ENCODE results near the gene GCKR.
"Not testable (repeated sequence)": the region's sequence is repeated elsewhere in the genome, so short reads cannot be mapped to it uniquely, and the experiment has no call there.

Gene GCKR

DNA sequence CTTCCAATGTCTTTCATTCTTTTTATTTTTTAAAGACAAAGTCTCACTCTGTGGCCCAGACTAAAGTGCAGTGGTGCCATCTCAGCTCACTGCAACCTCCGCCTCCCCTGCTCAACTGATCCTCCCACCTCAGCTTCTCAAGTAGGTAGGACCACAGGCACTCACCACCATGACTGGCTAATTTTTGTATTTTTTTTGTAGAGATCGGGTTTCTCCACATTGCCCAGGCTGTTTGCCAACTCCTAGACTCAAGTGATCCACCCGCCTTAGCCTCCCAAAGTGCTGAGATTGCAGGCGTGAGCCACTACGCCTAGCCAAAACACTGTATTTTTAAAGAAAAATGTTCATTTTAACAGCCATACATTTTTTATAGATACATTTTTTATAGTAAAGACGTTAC is 12.7 kb downstream of the GCKR start:
- in situ Hi-C loops (cut with MboI; ENCODE audit: low sequenced_read_pairs), result no loop called here

DNA sequence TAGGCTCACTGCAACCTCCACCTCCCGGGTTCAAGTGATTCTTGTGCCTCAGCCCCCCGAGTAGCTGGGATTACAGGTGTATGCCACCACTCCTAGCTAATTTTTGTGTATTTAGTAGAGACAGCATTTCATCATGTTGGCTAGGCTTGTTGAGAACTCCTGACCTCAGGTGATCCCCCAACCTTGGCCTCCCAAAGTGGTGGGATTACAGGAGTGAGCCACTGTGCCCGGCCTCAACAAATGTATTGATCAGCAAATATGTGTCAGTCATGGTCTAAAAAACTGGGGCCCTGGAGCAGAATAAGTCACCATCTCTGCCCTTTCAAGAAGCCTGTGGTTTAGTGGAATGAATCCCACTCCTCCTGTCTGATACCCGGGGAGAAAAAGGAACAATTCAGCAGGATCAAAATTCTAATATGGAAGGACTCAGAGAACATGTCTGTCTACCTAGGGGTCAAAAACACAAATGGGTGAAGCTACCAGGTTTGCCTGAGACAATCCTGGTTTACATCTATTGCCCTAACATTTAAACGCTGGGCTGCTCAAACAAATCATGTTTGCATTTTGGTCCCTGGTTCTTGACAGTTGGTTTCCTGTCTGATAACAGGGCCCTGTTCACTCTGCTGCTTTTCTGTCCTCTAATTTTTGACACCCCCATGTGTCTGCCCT is 21.6 kb downstream of the GCKR start:
- in situ Hi-C loops (cut with MboI; ENCODE audit: low sequenced_read_pairs), result no loop called here

DNA sequence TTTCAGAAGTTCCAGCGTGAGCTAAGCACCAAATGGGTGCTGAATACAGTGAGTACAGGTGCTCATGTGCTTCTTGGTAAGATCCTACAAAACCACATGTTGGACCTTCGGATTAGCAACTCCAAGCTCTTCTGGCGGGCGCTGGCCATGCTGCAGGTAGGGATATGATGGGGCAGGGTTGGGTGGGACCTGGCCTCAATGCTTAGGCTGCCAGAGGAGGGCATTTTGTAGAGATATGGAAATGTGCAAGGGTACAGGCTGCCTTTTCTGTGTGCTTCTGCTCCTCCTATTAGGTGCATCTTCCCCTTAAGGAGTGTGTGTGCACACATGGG is 22.1 kb downstream of the GCKR start:
- in situ Hi-C loops (cut with MboI; ENCODE audit: low sequenced_read_pairs), result no loop called here

DNA sequence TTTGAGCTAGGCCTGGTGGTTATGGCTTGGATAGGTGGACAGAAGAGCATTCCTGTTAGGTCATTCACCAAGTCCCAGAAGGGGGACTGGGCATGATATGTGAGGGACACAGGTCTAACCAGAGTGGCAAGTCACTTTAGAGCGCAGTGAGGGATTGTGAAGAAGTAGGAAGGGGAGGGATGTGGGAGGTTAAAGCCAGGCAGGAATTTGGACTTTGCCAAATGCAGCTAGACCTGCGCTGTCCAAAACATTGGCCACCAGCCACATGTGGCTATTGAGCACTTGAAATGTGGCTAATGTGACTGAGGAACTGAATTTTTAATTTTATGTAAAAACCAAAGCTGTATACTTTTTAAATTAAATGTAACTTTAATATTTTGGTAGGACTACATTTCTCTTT is 23.7 kb downstream of the GCKR start:
- in situ Hi-C loops (cut with MboI; ENCODE audit: low sequenced_read_pairs), result no loop called here

DNA sequence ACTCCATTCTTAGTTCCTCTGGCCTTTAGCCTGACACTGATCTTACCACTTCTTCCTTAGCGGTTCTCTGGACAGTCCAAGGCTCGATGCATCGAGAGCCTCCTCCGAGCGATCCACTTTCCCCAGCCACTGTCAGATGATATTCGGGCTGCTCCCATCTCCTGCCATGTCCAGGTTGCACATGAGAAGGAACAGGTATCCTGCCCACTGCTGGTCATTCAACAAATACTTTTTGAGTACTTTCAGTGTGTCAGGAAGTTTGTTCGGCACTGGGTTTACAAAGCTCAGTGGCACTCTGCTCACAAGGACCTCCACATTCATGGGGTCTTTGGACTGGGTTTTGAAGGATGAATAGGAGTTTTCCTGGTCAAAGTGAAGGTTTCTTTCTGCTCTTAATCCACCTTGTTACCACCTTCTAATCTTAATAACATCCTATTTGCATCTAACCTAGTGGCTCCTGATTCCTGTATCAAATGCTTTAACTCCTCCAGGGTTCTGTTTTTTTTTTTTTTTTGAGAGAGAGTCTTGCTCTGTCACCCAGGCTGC is 25.8 kb downstream of the GCKR start:
- in situ Hi-C loops (cut with MboI; ENCODE audit: low sequenced_read_pairs), result no loop called here

DNA sequence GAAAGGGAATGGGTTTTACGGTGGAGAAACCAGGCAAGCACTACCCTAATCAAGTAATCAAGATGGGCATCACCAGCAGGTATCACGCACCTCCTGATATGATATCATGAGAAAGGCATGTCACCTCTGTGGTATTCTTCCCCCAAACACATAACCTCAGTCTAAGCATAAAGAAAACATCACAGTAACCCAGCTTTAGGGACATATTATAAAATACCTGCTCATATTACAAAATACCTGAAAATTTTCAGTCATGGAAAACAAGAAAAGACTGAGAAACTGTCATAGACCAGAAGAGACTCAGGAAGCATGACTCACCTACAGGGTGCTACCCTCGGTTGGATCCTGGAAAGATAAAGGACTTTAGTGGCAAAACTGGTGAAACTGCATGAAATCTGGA is 30.5 kb downstream of the GCKR start:
- in situ Hi-C loops (cut with MboI; ENCODE audit: low sequenced_read_pairs), result no loop called here

DNA sequence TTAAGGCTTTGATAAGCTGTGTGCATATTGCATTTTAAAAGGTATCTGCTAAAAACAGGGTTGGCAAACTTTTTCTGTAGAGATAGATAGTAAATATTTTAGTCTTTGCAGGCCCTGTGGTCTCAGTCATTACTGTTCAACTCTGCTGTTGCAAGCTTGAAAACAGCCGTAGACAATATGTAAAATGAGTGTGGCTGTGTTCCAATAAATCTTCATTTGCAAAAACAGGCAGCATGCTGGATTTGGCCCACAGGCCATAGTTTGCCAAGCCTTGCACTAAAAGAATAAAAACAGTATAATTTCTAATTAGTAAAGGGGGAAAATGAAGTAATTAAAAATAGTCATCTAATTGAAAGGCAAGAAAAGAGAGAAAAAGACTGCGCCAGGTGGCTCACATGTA is 35.3 kb downstream of the GCKR start:
- in situ Hi-C loops (cut with MboI; ENCODE audit: low sequenced_read_pairs), result no loop called here

DNA sequence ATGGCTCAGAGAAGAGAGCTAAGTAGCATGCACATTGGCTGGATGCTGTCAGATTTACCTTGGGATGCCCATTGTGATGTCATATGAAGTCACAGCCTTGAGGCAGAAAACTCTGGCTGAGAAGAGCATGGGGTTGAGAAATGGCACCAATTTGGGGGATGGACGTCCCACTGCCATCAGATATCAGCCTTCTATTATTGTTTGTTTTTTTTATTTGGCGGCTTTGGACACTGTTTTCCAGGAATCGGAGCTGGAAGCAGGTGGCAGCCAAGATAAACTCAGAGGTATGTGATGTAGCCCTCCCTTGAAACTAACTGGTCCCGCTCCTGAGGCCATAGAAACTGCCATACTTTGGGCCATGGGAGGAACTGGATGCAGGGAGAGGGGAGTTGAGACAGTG is 40.6 kb downstream of the GCKR start:
- in situ Hi-C loops (cut with MboI; ENCODE audit: low sequenced_read_pairs), result no loop called here

DNA sequence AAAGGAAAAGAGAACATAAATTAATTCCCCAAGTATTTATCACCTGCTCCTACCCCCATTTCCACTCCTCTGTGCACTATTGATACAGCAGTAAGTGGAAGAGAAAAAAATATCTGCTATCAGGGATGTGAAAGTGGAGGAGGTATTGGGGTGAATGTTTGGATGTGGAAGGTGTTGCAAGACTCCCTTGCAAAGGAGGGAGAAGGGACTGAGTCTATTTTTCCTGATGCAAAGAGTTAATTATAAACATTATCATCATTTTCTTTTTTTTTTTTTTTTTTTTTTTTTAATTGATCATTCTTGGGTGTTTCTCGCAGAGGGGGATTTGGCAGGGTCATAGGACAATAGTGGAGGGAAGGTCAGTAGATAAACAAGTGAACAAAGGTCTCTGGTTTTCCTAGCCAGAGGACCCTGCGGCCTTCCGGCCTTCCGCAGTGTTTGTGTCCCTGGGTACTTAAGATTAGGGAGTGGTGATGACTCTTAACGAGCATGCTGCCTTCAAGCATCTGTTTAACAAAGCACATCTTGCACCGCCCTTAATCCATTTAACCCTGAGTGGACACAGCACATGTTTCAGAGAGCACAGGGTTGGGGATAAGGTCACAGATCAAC is 42.3 kb downstream of the GCKR start:
- in situ Hi-C loops (cut with MboI; ENCODE audit: low sequenced_read_pairs), result not testable (repeated sequence)

DNA sequence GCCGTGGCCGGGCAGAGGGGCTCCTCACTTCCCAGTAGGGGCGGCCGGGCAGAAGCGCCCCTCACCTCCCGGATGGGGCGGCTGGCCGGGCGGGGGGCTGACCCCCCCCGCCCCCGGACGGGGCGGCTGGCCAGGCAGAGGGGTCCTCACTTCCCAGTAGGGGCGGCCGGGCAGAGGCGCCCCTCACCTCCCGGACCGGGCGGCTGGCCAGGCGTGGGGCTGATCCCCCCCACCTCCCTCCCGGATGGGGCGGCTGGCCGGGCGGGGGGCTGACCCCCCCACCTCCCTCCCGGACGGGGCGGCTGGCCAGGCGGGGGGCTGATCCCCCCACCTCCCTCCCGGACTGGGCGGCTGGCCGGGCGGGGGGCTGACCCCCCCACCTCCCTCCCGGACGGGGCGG is 43.0 kb downstream of the GCKR start:
- in situ Hi-C loops (cut with MboI; ENCODE audit: low sequenced_read_pairs), result not testable (repeated sequence)

DNA sequence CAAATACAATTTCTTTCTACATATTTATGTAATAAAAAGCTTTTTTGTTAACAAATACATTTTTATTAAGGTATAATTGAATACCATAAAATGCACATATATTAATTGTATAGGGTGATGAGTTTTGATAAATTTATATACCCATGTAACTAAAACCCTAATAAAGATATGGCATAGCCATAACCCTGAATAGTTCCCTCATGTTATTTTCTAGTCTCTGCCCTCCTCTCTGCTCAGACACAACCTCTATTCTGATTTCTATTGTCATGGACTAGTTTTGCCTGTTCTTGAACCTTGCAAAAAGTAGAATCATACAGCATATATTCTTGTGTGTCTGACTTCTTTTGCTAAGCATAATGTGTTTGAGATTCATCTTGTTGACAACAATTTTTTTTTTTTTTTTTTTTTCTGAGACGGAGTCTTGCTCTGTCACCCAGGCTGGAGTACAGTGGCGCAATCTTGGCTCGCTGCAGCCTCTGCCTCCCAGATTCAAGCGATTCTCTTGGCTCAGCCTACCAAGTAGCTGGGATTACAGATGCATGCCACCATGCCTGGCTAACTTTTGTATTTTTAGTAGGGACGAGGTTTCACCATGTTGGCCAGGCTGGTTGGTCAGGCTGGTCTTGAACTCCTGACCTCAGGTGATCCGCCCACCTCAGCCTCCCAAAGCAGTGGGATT is 47.6 kb downstream of the GCKR start:
- in situ Hi-C loops (cut with MboI; ENCODE audit: low sequenced_read_pairs), result no loop called here

DNA sequence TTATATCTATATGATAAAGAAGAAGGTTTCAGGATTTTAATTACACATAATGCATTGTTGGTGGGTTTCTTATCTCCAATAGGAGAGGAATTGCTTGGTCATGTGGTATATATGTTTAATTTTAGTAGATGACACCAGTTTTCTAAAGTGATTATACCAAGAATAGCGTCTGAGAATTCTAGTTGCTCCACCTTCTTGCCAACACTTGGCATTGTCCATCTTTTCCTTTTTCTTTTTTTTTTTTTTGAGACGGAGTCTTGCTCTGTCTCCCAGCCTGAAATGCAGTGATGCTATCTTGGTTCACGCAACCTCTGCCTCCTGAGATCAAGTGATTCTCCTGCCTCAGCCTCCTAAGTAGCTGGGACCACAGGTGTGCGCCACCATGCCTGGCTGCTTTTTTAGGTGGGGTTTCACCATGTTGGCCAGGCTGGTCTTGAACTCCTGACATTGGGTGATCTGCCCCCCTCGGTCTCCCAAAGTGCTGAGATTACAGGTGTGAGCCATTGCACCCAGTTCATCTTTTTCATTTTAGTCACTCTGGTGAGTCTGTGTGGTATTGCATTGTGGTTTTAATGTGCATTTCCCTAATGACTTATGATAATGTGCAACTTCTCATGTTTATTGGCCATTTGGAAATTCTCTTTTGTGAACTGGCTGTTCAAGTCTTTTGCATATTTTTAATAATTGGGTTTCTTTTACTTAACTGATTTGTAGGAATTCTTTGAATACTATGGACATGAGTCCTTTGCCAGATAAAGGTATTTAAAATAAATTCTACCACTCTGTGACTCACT is 48.9 kb downstream of the GCKR start:
- in situ Hi-C loops (cut with MboI; ENCODE audit: low sequenced_read_pairs), result no loop called here

DNA sequence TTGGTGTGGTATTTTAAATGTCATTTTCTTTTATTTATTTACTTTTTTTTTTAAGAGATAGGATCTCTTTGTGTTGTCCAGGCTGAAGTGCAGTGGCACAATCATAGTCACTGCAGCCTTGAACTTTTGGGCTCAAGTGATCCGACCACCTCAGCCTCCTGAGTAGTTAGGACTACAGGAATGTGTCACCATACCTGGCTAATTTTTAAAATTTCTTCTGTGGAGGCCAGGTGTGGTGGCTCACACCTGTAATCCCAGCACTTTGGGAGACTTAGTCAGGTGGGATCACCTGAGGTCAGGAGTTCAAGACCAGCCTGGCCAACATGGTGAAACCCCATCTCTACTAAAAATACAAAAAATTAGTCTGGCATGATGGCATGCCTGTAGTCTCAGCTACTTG is 52.7 kb downstream of the GCKR start:
- in situ Hi-C loops (cut with MboI; ENCODE audit: low sequenced_read_pairs), result no loop called here

DNA sequence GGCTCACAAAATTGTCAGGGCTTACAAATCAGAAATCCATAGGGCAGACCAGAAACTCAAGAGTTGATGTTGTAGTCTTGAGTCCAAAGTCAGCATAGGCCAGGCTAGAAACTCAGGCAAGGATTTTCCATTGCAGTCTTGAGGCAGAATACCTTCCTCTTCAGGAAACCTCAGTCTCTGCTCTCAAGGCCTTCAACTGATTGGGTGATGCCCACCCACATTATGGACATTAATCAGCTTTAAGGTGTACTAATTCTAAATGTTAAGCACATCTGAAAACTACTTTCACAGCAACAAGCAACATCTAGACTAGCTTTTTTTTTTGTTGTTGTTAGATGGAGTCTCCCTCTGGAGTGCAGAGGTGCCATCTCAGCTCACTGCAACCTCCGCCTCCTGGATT is 54.9 kb downstream of the GCKR start:
- in situ Hi-C loops (cut with MboI; ENCODE audit: low sequenced_read_pairs), result no loop called here

DNA sequence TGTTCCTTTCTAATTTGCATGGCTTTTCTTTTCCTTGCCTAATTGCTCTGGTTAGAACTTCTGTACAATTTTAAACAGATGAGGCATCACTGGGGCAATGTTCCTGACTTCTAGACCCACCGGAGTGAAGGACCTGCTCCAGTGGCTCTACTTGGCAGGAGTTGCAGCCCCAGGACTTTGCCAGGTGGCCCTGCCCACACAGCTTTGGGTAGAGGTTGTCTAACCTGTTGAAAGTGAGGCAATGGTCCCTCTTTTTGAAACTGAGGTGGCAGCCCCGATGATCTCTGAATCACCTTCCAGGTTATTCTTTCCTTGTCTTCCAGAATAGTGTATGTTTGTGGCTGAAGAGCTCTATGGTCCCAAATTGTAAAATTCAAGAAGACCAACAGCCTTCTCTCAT is 56.3 kb downstream of the GCKR start:
- in situ Hi-C loops (cut with MboI; ENCODE audit: low sequenced_read_pairs), result no loop called here

DNA sequence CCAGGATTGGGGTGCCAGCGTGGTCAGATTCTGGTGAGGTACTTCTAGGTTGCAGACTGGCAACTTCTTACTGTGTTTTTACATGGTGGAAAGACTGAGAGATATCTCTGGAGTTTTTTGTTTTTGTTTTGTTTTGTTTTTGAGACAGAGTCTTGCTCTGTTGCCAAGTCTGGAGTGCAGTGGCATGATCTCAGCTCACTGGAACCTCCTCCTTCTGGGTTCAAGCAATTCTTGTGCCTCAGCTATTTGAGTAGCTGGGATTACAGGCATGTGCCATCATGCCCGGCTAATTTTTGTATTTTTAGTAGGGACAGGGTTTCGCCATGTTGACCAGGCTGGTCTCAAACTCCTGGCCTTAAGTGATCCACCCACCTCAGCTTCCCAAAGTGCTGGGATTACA is 57.8 kb downstream of the GCKR start:
- in situ Hi-C loops (cut with MboI; ENCODE audit: low sequenced_read_pairs), result not testable (repeated sequence)

DNA sequence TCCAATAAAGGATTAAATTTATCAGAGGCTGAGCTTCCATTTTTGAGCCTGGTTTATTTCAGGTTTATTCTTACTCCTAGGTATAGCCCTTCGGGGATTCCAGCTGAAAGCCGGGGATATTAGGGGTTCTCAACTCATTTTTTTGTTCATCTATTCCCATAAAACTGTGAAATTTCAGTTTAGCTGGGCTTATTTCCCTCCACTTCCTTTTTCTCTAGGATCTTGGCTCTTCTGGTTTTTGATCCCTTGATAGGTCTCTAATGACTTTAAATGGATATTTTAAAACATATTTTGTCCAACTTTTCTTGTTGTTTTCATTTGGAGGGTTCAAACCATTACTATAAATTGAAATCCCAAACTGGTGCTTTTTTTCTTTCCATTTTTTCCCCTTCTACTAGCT is 62.6 kb downstream of the GCKR start:
- in situ Hi-C loops (cut with MboI; ENCODE audit: low sequenced_read_pairs), result no loop called here

DNA sequence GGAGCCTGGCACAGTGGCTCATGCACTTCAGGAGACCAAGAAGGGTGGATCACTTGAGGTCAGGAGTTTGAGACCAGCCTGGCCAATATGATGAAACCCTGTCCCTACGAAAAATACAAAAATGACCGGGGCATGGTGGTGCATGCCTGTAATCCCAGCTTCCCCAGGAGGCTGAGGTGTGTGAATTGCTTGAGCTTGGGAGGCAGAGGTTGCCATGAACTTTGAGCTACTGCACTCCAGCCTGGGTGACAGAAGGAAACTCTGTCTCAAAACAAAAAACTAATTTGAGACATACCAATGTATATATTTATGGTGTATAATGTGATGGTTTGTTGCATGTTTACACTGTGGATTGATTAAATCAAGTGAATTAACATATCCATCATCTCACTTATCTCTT is 64.4 kb downstream of the GCKR start:
- in situ Hi-C loops (cut with MboI; ENCODE audit: low sequenced_read_pairs), result no loop called here

DNA sequence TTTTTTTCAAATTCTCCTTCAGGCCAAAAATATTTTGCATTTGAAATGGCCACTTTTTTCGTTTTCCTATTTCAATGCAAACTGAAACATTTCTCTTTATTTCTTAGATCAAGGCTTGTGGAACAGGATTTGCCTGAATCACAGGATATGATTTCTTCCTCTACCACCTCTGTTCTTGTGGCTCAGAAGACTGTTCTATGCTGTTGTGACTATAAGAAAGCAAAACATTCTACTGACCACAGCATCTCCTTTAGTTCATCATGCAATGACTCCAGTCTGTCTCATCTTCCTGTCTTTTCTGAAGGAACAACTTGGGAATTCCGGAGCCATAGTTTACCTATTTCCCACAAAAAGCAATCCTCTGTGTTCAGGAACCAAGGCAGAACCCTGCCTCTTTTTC is 70.0 kb downstream of the GCKR start:
- in situ Hi-C loops (cut with MboI; ENCODE audit: low sequenced_read_pairs), result no loop called here

DNA sequence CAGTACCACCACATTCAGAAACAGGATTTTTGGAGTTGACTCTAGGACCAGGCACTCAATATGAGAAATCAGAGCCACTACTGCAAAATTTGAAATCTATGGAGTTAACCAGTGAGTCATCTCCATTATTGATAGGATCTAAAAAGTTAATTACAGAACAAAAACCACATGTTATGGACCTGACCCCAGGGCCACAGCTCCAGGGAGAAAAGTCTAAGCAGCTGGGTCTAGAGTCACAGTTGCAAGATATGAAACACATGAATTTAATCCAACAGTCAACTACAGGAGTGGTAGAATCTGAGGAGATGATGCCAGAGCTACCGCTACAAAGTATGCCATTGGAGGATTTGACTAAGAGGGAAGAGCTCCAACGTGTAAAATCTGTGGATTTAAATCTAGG is 72.8 kb downstream of the GCKR start:
- in situ Hi-C loops (cut with MboI; ENCODE audit: low sequenced_read_pairs), result no loop called here

DNA sequence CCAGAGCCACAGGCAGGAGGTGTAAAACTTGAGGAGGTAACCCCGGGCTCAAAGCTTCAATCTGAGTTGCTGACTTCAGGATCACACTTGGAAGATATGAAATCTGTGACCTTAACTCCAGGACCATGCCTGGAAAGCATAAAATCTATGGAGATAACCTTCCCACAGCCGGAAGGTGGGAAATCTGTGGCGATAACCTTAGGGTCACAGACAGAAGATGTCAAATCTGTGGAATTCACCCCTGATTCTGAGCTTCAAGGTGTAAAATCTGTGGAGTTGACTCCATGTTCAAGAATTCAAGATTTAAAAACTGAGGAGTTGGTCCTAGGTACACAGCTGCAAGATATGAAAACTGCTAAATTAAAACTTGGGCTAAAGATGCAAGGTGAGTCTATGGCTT is 74.6 kb downstream of the GCKR start:
- in situ Hi-C loops (cut with MboI; ENCODE audit: low sequenced_read_pairs), result no loop called here

DNA sequence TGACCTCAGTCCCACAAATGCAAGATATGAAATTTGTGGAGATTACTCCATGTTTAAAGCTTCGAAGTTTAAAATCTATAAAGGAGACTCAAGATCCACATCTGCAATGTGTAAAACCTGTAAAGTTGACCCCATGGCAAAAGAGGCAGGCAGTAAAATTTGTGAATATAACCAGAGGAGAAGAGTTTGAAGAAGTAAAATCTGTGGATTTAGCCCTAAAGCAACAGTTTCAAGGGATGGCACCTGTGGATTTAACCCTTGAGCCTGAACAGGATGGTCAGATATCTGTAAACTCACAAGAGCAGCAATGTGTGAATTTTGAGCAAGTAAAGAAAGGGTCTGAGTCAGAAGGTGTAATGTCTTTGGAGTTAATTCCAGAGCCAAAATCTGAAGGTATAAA is 75.0 kb downstream of the GCKR start:
- in situ Hi-C loops (cut with MboI; ENCODE audit: low sequenced_read_pairs), result no loop called here

Measured in hTERT RPE-1 (cell line).